GM18499 (cell line): Measurements from ENCODE around the gene BMERB1.

Source experiments
- ATAC-seq: cut with Tn5 transposase; IDR thresholded peaks from one replicate; pipeline ENCODE4 v1.9.1; 2021; ENCODE audit warnings: moderate number of reproducible peaks; ENCODE audit not compliant: insufficient read depth, unreplicated experiment

Gene BMERB1

GRCh38 chr16:15492091-15492740 is 57.8 kb downstream of the BMERB1 start:
- no peak for ATAC-seq

DNA sequence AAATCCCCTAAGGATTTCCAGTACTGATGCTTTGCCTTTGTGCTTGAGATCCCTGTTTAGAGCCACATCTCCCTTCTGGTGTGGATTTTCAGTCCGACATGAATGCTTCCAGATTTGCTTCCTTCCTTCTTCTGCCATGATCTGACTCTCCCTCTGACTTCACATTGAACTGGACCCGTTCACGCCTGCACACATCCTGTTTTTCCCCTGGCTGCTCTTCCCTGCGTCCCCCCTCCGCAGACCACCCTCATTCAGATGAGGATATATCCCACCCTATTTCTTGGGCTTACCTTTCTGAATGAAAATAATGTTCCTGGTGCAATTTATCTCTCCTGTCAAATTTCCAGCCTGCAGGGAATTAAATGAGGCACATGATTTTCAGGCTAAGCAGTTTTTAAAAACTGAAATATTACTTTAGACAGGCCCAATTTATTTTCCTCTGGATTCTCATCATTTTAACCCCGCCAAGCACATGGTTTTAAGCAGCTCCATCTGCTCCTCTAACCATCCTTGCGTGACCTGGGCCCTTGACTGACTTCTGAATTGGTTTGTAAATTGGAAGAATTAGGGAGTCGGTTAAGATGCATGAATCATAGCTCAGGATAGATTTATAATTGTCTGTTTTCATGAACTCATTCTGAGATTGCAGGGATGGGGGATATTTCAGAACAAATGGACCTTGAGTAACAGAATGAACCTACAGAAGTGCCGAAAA is 59.2 kb downstream of the BMERB1 start:
- ATAC-seq: no peak

- ATAC-seq: no peak
Measured at GRCh38 chr16:15494236-15494635, 59.8 kb downstream of the BMERB1 start.

DNA sequence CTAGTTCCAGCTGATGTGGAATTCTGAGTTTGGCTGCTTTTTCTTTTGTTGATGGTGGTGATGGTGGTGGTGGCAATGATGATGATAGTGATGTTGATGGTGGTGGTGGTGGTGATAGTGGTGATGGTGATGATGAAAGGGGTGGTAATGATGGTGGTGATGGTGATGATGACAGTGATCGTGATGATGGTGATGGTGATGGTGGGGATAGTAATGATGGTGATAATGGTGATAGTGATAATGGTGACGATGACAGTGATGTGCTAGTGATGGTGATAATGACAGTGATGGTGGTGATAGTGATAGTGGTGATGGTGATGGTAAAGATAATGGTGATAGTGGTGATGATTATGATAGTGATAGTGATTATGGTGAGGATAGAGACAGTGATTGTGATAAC is 61.5 kb downstream of the BMERB1 start:
- ATAC-seq: no peak

GRCh38 chr16:15498427-15499175 is 64.2 kb downstream of the BMERB1 start:
- ATAC-seq: no peak

GRCh38 chr16:15502041-15502725 is 67.8 kb downstream of the BMERB1 start:
- ATAC-seq: no peak

DNA sequence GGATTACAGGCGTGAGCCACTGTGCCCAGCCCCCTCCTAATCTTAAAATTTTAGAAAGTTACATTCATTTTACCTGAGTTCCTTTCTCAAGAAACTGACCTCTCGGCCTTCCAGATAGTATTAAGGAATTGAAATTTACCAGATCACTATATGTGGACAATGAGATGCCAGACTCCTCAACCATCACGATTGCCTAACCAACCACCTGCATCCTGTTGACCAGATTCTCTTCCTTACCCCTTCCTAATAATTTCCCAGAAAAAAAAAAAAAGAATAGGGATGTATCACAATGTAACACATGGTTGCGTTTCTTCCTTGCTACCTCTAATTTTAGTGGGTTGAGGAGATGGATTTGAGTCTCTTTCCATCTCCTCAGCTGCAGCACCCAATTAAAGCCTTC is 72.1 kb downstream of the BMERB1 start:
- no peak for ATAC-seq

DNA sequence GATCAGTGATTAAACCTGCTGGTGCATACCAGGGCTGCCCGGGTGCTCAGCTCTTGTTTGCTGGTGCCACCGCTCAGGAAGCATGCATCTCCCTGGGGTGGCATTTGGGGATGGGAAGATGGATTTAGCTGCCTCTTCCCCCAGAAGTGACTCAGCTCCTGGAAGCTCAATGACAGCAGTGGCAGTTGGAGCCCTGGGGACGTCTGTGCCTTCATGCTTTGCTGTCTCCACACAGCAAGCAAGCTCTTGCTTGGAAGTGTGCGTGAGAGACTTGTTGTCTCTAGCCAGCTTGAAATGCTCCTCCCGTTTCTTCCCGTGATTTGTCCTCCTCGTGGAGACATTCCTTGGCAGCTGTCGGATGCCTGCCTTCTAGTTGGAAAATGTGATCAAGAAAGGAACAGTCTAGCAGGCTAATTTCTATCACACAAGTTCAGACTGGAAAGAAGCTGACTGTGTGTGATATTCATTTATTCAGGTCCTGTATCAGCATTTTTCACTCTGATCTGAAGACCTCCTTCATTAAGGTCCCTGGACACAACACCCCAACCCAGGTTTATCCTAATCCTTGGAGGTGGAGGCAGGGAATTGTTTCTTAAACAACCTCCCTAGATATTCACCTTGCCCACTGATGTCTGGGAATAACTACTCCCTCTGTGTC is 73.0 kb downstream of the BMERB1 start:
- ATAC-seq: no peak

GRCh38 chr16:15507959-15508627 is 73.7 kb downstream of the BMERB1 start:
- no peak for ATAC-seq

- no peak for ATAC-seq
Measured at GRCh38 chr16:15509051-15509592, 74.7 kb downstream of the BMERB1 start.

DNA sequence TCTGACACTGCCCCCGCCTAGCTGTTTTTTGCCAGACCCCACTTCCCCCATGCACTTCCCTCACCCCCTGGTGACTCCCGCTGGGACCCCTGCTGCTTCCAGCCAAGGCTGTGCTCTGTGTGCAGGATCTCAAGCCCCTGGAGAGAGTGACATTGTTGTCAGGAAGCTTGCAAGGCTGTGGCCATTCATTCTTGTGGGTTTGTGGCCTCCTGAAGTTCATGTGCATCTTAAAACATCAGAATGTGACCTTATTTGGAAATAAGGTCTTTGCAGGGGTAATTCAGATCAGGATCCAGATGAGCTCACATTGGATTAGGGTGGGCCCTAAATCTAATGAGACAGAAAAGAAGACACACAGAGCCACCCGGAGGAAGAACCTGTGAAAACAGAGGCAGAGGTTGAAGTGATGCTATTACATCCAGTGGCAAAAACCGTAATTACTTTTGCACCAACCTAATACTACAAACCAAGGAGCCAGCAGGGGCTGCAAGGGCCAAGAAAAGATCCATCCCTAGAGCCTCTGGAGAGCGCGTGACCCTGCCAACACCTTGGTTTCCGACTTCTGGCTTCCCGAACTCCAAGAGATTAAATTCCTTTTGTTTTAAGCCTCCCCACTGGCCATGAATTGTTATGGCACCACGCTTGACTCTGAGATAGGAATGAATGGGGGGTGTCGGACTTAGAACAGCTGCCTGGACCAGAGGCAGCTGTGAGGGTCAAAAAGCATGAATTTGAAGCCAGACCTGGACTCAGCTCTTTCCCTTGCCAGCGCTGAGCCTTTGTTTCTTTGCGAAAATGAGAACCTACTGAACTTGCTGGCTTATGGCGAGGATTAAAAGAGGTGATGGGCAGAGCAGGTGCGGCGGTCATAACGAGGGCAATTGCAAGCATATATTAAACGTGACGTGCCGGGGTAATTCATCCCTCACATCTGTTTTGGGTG is 75.5 kb downstream of the BMERB1 start:
- ATAC-seq: no peak

- ATAC-seq: no peak
Measured at GRCh38 chr16:15510992-15511391, 76.6 kb downstream of the BMERB1 start.

GRCh38 chr16:15511759-15512487 is 77.5 kb downstream of the BMERB1 start:
- no peak for ATAC-seq

DNA sequence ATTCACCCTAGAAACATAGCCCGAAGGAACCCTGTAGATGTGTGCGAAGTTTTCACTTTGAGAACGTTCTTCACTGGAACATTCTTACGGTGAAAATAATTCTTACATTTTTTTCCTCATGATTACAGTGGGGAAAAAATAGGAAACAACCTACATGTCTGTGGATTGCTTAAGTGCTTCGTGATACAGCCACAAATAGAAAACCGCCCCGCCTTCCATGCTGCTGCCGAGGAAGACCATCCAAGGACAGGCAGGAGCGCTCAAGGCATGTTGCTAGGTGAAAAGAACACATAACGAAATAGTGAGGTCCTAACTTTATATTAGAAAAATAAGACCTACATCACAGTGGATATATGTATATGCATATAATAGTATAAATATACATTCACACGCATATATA is 78.8 kb downstream of the BMERB1 start:
- no peak for ATAC-seq

- ATAC-seq: no peak
Measured at GRCh38 chr16:15515992-15516391, 81.6 kb downstream of the BMERB1 start.

GRCh38 chr16:15516609-15517008 is 82.2 kb downstream of the BMERB1 start:
- no peak for ATAC-seq

DNA sequence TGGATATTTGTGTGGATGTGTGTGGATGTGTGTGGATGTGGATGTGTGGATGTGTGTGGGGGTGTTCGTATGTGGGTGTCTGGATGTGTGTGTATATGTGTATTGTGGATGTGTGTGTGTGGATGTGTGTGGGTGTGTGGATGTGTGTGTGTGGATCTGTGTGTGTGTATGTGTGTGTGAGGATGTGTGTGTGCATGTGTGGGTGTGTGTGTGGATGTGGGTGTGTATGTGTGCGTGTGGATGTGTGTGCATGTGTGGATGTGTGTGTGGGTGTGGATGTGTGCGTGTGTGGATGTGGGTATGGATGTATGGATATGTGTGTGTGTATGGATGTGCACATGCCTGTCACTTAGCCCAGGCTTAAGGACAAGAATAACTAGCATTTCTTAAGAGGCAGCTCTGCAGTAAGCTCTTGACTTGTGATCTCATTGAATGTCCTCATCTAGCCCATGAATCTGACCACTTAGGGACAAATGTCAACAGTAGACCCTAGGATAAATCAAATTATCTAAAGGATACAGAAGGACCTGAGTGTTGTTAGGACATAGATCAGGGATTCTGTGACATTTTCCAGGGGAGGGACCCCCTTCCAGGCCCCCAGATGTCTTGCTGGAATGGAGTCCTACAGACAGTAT is 83.5 kb downstream of the BMERB1 start:
- ATAC-seq: no peak
